Stimulated activated CD8-positive, alpha-beta memory T cell treated with anti-CD3 and anti-CD28 coated beads, Interleukin-2, amount 100 ng/mL, for 1 hour (primary cell): ENCODE data around the gene FAM177A1.
"Not testable (repeated sequence)": the region's sequence is repeated elsewhere in the genome, so short reads cannot be mapped to it uniquely, and the experiment has no call there.

Experiments
- DNase-seq, 2 donors: peaks; one replicate each; pipeline ENCODE4 v3.0.0-alpha.2; 2020; ENCODE audit warnings: low read depth in 2 of 2

Gene FAM177A1

GRCh38 chr14:35061113-35061791 lies 15.2 kb downstream of the FAM177A1 start:
- not testable (repeated sequence) for DNase-seq

- not testable (repeated sequence) for DNase-seq
Observed at GRCh38 chr14:35065731-35066130, 19.7 kb downstream of the FAM177A1 start.

- no peak for DNase-seq
Observed at GRCh38 chr14:35068238-35069012, 22.4 kb downstream of the FAM177A1 start.

- DNase-seq, result no peak
Observed at GRCh38 chr14:35072226-35072625, 26.2 kb downstream of the FAM177A1 start.

- no peak for DNase-seq
Observed at GRCh38 chr14:35073486-35073885, 27.4 kb downstream of the FAM177A1 start.

GRCh38 chr14:35078082-35078481 lies 32.0 kb downstream of the FAM177A1 start:
- DNase-seq, result no peak

GRCh38 chr14:35079742-35080141 lies 33.7 kb downstream of the FAM177A1 start:
- no peak for DNase-seq

GRCh38 chr14:35083530-35084150 lies 37.6 kb downstream of the FAM177A1 start:
- DNase-seq, result no peak

GRCh38 chr14:35085441-35085840 lies 39.4 kb downstream of the FAM177A1 start:
- no peak for DNase-seq

- no peak for DNase-seq
Observed at GRCh38 chr14:35088514-35088913, 42.4 kb downstream of the FAM177A1 start.

GRCh38 chr14:35094645-35095044 lies 48.6 kb downstream of the FAM177A1 start:
- not testable (repeated sequence) for DNase-seq

GRCh38 chr14:35107866-35108265 lies 61.8 kb downstream of the FAM177A1 start:
- no peak for DNase-seq

- DNase-seq, result no peak
Observed at GRCh38 chr14:35112641-35113040, 66.6 kb downstream of the FAM177A1 start.

GRCh38 chr14:35113308-35113950 lies 67.4 kb downstream of the FAM177A1 start:
- DNase-seq, result no peak

GRCh38 chr14:35114036-35114435 lies 68.0 kb downstream of the FAM177A1 start:
- no peak for DNase-seq

- no peak for DNase-seq
Observed at GRCh38 chr14:35116242-35116641, 70.2 kb downstream of the FAM177A1 start.

- no peak for DNase-seq
Observed at GRCh38 chr14:35117112-35117511, 71.0 kb downstream of the FAM177A1 start.

GRCh38 chr14:35121026-35121886 lies 75.2 kb downstream of the FAM177A1 start:
- no peak for DNase-seq

- peak; percentile 72 to 73 for DNase-seq
Observed at GRCh38 chr14:35121887-35122695, 76.0 kb downstream of the FAM177A1 start, which contains the start of the genes PPP2R3C and PRORP. Gene PPP2R3C, minus strand, starts transcription at chr14:35121990. Its CDS starts 31 bp downstream, at chr14:35121959. Gene PRORP, plus strand, starts transcription at chr14:35122552. Its CDS starts 694 bp downstream, at chr14:35123246.

- DNase-seq, result no peak
Observed at GRCh38 chr14:35122696-35123387, 76.8 kb downstream of the FAM177A1 start.
